ENCODE measurements around the gene ROR2. TPM values are rescaled to one million over a fixed set of nuclear protein-coding genes. Genes with fewer than 3 reads are reported as not detected.
A peak's percentile ranks its signal among the peaks of the same experiment; 100 is the strongest.

The ROR2 gene
- total and polyA plus RNA-seq, 7 donors = 0.46 to 81.7 (median 51.4) TPM

- peak overlapping the region in 3 of 4 donors; percentile 86 to 94 (median 87) for H3K27ac ChIP-seq
- intact Hi-C loops (cut with DNase I) = no loop called here
- H3K4me3 ChIP-seq = no peak overlapping the region
- no peaks in the 10 kb centered on the region for H3K36me3 ChIP-seq
- peak; percentile 60 for DNase-seq
- H3K9me3 ChIP-seq = no peaks in the 10 kb centered on the region
- H3K27me3 ChIP-seq = no peaks in the 10 kb centered on the region
- H3K4me1 ChIP-seq = peaks cover 0 to 100% (median 92%) of the 10 kb centered on the region in 4 donors
- 41 to 43% methylated on average over 12 of the region's 12 CpGs for WGBS, 2 donors
- TF ChIP-seq EP300 (IDR thresholded peaks at IDR 0.05) = no peak
- no peak for TF ChIP-seq POLR2AphosphoS5 (IDR thresholded peaks at IDR 0.05)
- no peak for TF ChIP-seq CTCF (IDR thresholded peaks at IDR 0.05)
- no peak for TF ChIP-seq POLR2A (IDR thresholded peaks at IDR 0.05)
Observed at GRCh38 chr9:91903126-91903911, 46.7 kb downstream of the ROR2 start.

- no peaks in the 10 kb centered on the region for H3K9me3 ChIP-seq
- 76 to 77% methylated on average over 11 of the region's 11 CpGs for WGBS, 2 donors
- H3K4me3 ChIP-seq = no peak overlapping the region
- no peaks in the 10 kb centered on the region for H3K36me3 ChIP-seq
- TF ChIP-seq POLR2A (IDR thresholded peaks at IDR 0.05) (no peak), EP300 (IDR thresholded peaks at IDR 0.05) (no peak), POLR2AphosphoS5 (IDR thresholded peaks at IDR 0.05) (no peak), CTCF (IDR thresholded peaks at IDR 0.05) (no peak)
- H3K27me3 ChIP-seq = no peaks in the 10 kb centered on the region
- peak overlapping the region; percentile 21 to 94 (median 86) for H3K27ac ChIP-seq
- intact Hi-C loops (cut with DNase I) = no loop called here
- peaks cover 0 to 100% (median 92%) of the 10 kb centered on the region in 4 donors for H3K4me1 ChIP-seq
- DNase-seq = no peak
Observed at GRCh38 chr9:91902475-91903125, 47.4 kb downstream of the ROR2 start.

- 48 to 63% methylated on average over 3 of the region's 3 CpGs for WGBS, 2 donors
- H3K27ac ChIP-seq = peak overlapping the region; percentile 31 to 94 (median 86)
- no peak overlapping the region for H3K4me3 ChIP-seq
- no peak for DNase-seq
- peaks cover 0 to 100% (median 94%) of the 10 kb centered on the region in 4 donors for H3K4me1 ChIP-seq
- intact Hi-C loops (cut with DNase I) = no loop called here
- no peaks in the 10 kb centered on the region for H3K27me3 ChIP-seq
- no peaks in the 10 kb centered on the region for H3K9me3 ChIP-seq
- no peak for TF ChIP-seq EP300 (IDR thresholded peaks at IDR 0.05)
- TF ChIP-seq POLR2AphosphoS5 (IDR thresholded peaks at IDR 0.05) = no peak
- no peak for TF ChIP-seq POLR2A (IDR thresholded peaks at IDR 0.05)
- no peak for TF ChIP-seq CTCF (IDR thresholded peaks at IDR 0.05)
- H3K36me3 ChIP-seq = no peaks in the 10 kb centered on the region
Observed at GRCh38 chr9:91900797-91901177, 49.2 kb downstream of the ROR2 start.

- peaks cover 0 to 99% (median 96%) of the 10 kb centered on the region in 4 donors for H3K4me1 ChIP-seq
- intact Hi-C loops (cut with DNase I) = no loop called here
- no peaks in the 10 kb centered on the region for H3K27me3 ChIP-seq
- TF ChIP-seq EP300 (IDR thresholded peaks at IDR 0.05) = peak in 2 of 4 donors; percentile 22 to 39
- TF ChIP-seq CTCF (IDR thresholded peaks at IDR 0.05) = no peak
- TF ChIP-seq POLR2AphosphoS5 (IDR thresholded peaks at IDR 0.05) = peak; percentile 44 to 65 (median 55)
- no peaks in the 10 kb centered on the region for H3K36me3 ChIP-seq
- H3K4me3 ChIP-seq = peak overlapping the region in 1 of 4 donors; percentile 9
- H3K9me3 ChIP-seq = no peaks in the 10 kb centered on the region
- peak; percentile 88 for DNase-seq
- WGBS, 2 donors = 60 to 74% methylated on average over 32 of the region's 32 CpGs
- H3K27ac ChIP-seq = peak overlapping the region; percentile 31 to 94 (median 86)
Observed at GRCh38 chr9:91900055-91900796, 49.8 kb downstream of the ROR2 start.
